ENCODE data around the gene RAB9A.

- no peak for TF ChIP-seq POLR2A (IDR thresholded peaks at IDR 0.05; ENCODE audit: low read depth, low read length)
- TF ChIP-seq, protein P1, sequence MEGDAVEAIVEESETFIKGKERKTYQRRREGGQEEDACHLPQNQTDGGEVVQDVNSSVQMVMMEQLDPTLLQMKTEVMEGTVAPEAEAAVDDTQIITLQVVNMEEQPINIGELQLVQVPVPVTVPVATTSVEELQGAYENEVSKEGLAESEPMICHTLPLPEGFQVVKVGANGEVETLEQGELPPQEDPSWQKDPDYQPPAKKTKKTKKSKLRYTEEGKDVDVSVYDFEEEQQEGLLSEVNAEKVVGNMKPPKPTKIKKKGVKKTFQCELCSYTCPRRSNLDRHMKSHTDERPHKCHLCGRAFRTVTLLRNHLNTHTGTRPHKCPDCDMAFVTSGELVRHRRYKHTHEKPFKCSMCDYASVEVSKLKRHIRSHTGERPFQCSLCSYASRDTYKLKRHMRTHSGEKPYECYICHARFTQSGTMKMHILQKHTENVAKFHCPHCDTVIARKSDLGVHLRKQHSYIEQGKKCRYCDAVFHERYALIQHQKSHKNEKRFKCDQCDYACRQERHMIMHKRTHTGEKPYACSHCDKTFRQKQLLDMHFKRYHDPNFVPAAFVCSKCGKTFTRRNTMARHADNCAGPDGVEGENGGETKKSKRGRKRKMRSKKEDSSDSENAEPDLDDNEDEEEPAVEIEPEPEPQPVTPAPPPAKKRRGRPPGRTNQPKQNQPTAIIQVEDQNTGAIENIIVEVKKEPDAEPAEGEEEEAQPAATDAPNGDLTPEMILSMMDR (IDR thresholded peaks at IDR 0.05; ENCODE audit: extremely low read depth in 1 of 2, insufficient read depth in 1 of 2, low read depth in 1 of 2, low read length in 2 of 2) = peak; percentile 46 to 59
- TF ChIP-seq EZH2 (IDR thresholded peaks at IDR 0.05; ENCODE audit: borderline replicate concordance, low read depth, low read length, severe bottlenecking) = no peak
- TF ChIP-seq GATA2 (IDR thresholded peaks at IDR 0.05; ENCODE audit: insufficient read depth, insufficient read length, low read depth, low read length) = no peak
- no peak for TF ChIP-seq POLR2AphosphoS5 (IDR thresholded peaks at IDR 0.05; ENCODE audit: insufficient read depth, low read depth, low read length)
- TF ChIP-seq, protein P2, sequence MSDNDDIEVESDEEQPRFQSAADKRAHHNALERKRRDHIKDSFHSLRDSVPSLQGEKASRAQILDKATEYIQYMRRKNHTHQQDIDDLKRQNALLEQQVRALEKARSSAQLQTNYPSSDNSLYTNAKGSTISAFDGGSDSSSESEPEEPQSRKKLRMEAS (IDR thresholded peaks at IDR 0.05; ENCODE audit: insufficient read depth, insufficient read length) = no peak
- TF ChIP-seq MYC (IDR thresholded peaks at IDR 0.05; ENCODE audit: low read depth, low read length) = no peak
- TF ChIP-seq JUN (IDR thresholded peaks at IDR 0.05; ENCODE audit: borderline replicate concordance, insufficient read depth, insufficient read length, low read depth) = no peak
These were observed 42.8 kb upstream of the RAB9A start for GRCh38 chrX:13646154-13646549.
